Vagina (tissue), 2 donors: ENCODE data around the gene SMIM17.

Experiments used
- POLR2A ChIP-seq, 2 donors: fragments of 450-650 bp; IDR thresholded peaks; one replicate each; pipeline ENCODE4 v1.6.1; 2017; ENCODE audit warnings: antibody characterized with exemption in 2 of 2, mild to moderate bottlenecking in 2 of 2, moderate library complexity in 2 of 2
- POLR2AphosphoS5 ChIP-seq, 2 donors: sonication (generic); formaldehyde crosslinking; IDR thresholded peaks; one replicate each; pipeline ENCODE4 v1.9.0; 2017; ENCODE audit warnings: antibody characterized with exemption in 2 of 2, mild to moderate bottlenecking in 2 of 2, low read depth in 1 of 2; ENCODE audit not compliant: insufficient read depth in 1 of 2

- TF ChIP-seq POLR2A (IDR thresholded peaks at IDR 0.05) (no peak), POLR2AphosphoS5 (IDR thresholded peaks at IDR 0.05; ENCODE audit: insufficient read depth in 1 of 2, low read depth in 1 of 2) (no peak)
Measured at GRCh38 chr19:56597696-56598095, 45.3 kb upstream of the SMIM17 start.
